Activated T-helper 2 cell treated with anti-CD3 and anti-CD28 coated beads, Interferon-gamma antibody, Interleukin-2, Interleukin-4, amounts not matched to agents 10 μg/mL and 5 μg/mL and 100 μg/mL, durations not matched to agents 14 hours and 24 hours and 36 hours (primary cell): ENCODE results near the gene PRUNE2. TPM values are rescaled to one million over a fixed set of nuclear protein-coding genes. Genes with fewer than 3 reads are reported as not detected.

Experiments
- DNase-seq: peaks from one replicate; pipeline ENCODE4 v3.0.0; 2021; ENCODE audit warnings: low spot score
- H3K27ac Mint-ChIP-seq: one replicate; pipeline ENCODE4 v1.8.0; 2021; ENCODE audit warnings: mixed read lengths
- H3K27me3 Mint-ChIP-seq: one replicate; pipeline ENCODE4 v1.8.0; 2021; ENCODE audit warnings: low read depth, mixed read lengths
- H3K36me3 Mint-ChIP-seq: one replicate; pipeline ENCODE4 v1.8.0; 2021; ENCODE audit warnings: low read depth, mixed read lengths
- H3K4me1 Mint-ChIP-seq: one replicate; pipeline ENCODE4 v1.8.0; 2021; ENCODE audit warnings: low read depth, mixed read lengths
- H3K4me3 Mint-ChIP-seq: one replicate; pipeline ENCODE4 v1.8.0; 2021; ENCODE audit warnings: low read depth, mild to moderate bottlenecking, moderate library complexity, mixed read lengths
- H3K9me3 Mint-ChIP-seq: one replicate; pipeline ENCODE4 v1.8.0; 2021; ENCODE audit warnings: mixed read lengths
- intact Hi-C: fragments of 100-400 bp; cut with micrococcal nuclease; formaldehyde crosslinking; loops from one replicate; pipeline ENCODE4 v1.15.1; 2023
- total RNA-seq: library from RNA; stranded (reverse); gene quantifications from 2 replicates; pipeline ENCODE4 v1.2.3, GENCODE V29; 2022

PRUNE2 gene
- total RNA-seq, 1 donor from 2014 or later: 0.27 TPM

DNA sequence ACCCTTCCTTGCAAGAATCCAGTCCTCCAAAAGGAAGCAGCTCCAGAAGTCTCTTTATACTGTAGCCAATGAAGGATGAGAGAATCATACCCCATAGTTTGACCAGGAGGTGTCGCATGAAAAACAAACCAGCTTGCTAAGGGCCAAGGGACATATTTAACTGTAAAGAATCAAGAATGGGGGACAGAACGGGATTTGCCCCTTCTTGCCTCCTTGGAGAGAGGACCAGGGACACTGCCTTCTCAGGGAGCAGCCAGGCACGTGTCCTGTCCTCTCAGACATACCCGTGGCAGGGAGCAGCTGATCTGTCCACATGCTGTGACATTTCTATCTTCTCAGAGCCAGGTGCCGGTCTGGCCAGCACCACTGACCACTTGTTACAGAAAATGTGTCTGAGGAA lies 11.7 kb downstream of the PRUNE2 start:
- H3K4me3 Mint-ChIP-seq: no peak overlapping the region
- H3K9me3 Mint-ChIP-seq: no peaks in the 10 kb centered on the region
- DNase-seq: no peak
- H3K27me3 Mint-ChIP-seq: no peaks in the 10 kb centered on the region
- intact Hi-C loops: no loop called here
- no peaks in the 10 kb centered on the region for H3K36me3 Mint-ChIP-seq
- H3K27ac Mint-ChIP-seq: no peak overlapping the region
- no peaks in the 10 kb centered on the region for H3K4me1 Mint-ChIP-seq

DNA sequence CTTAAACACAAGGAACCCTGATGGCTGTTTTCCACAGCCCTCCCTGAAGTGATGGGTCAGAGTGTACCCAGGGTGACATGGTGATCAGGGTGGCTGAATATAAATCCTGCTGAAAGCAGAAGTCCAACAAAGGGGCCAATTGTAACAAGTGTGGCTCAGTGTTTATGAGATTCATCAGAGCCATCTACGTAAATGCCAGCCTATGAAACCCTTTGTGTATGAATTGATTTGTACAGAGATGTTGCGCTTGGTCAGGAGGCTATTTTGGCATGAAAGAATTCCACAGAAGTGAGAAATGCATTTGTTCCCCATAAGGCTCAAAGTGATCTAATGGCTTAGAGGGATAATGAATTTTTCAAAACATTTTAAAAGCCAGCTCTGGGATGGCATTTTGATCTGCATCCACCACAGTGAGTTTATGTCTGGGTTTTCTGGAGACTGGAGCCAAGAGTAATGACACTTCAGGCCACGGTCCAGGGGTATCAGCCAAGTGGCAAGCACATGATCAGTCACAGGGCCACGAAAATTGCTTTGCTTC lies 12.4 kb downstream of the PRUNE2 start:
- intact Hi-C loops: no loop called here
- DNase-seq: no peak
- no peaks in the 10 kb centered on the region for H3K9me3 Mint-ChIP-seq
- H3K36me3 Mint-ChIP-seq: no peaks in the 10 kb centered on the region
- H3K27me3 Mint-ChIP-seq: no peaks in the 10 kb centered on the region
- H3K4me1 Mint-ChIP-seq: no peaks in the 10 kb centered on the region
- H3K27ac Mint-ChIP-seq: no peak overlapping the region
- H3K4me3 Mint-ChIP-seq: no peak overlapping the region

GRCh38 chr9:76891874-76892273 lies 14.0 kb downstream of the PRUNE2 start:
- Mint-ChIP-seq H3K4me3 (no peak overlapping the region), H3K9me3 (no peaks in the 10 kb centered on the region), H3K27me3 (no peaks in the 10 kb centered on the region), H3K4me1 (no peaks in the 10 kb centered on the region), H3K27ac (no peak overlapping the region), H3K36me3 (no peaks in the 10 kb centered on the region)
- DNase-seq: no peak
- intact Hi-C loops: no loop called here

GRCh38 chr9:76891279-76891678 lies 14.6 kb downstream of the PRUNE2 start:
- H3K27me3 Mint-ChIP-seq: no peaks in the 10 kb centered on the region
- no peak overlapping the region for H3K27ac Mint-ChIP-seq
- no peak for DNase-seq
- no peaks in the 10 kb centered on the region for H3K36me3 Mint-ChIP-seq
- intact Hi-C loops: no loop called here
- no peaks in the 10 kb centered on the region for H3K4me1 Mint-ChIP-seq
- no peaks in the 10 kb centered on the region for H3K9me3 Mint-ChIP-seq
- no peak overlapping the region for H3K4me3 Mint-ChIP-seq

DNA sequence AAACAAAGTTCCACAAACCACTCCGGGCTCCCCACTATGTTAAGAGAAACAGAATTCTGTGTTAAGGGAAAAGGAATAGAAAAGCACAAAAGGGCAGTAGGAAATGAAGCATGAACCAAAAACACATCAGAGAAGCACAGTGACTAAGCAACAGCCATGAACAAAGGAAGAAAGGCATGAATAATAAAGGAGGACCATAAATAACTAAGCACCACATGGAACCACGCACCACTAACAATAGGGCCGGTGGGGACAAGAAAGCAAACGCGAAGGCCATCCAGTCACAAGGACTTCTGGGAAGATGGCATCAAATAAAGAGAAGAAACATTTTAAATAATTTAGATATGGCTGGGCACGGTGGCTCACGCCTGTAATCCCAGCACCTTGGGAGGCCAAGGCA lies 18.0 kb downstream of the PRUNE2 start:
- no peak overlapping the region for H3K27ac Mint-ChIP-seq
- H3K4me3 Mint-ChIP-seq: no peak overlapping the region
- no peak for DNase-seq
- intact Hi-C loops: no loop called here
- no peaks in the 10 kb centered on the region for H3K36me3 Mint-ChIP-seq
- no peaks in the 10 kb centered on the region for H3K27me3 Mint-ChIP-seq
- H3K4me1 Mint-ChIP-seq: no peaks in the 10 kb centered on the region
- H3K9me3 Mint-ChIP-seq: no peaks in the 10 kb centered on the region

GRCh38 chr9:76887003-76887821 lies 18.7 kb downstream of the PRUNE2 start:
- intact Hi-C loops: no loop called here
- H3K36me3 Mint-ChIP-seq: no peaks in the 10 kb centered on the region
- no peak for DNase-seq
- no peak overlapping the region for H3K4me3 Mint-ChIP-seq
- no peaks in the 10 kb centered on the region for H3K9me3 Mint-ChIP-seq
- no peaks in the 10 kb centered on the region for H3K4me1 Mint-ChIP-seq
- no peak overlapping the region for H3K27ac Mint-ChIP-seq
- H3K27me3 Mint-ChIP-seq: no peaks in the 10 kb centered on the region

GRCh38 chr9:76886318-76886717 lies 19.6 kb downstream of the PRUNE2 start:
- H3K4me3 Mint-ChIP-seq: no peak overlapping the region
- no peaks in the 10 kb centered on the region for H3K27me3 Mint-ChIP-seq
- H3K4me1 Mint-ChIP-seq: no peaks in the 10 kb centered on the region
- no peaks in the 10 kb centered on the region for H3K36me3 Mint-ChIP-seq
- no peaks in the 10 kb centered on the region for H3K9me3 Mint-ChIP-seq
- intact Hi-C loops: no loop called here
- DNase-seq: no peak
- H3K27ac Mint-ChIP-seq: no peak overlapping the region

DNA sequence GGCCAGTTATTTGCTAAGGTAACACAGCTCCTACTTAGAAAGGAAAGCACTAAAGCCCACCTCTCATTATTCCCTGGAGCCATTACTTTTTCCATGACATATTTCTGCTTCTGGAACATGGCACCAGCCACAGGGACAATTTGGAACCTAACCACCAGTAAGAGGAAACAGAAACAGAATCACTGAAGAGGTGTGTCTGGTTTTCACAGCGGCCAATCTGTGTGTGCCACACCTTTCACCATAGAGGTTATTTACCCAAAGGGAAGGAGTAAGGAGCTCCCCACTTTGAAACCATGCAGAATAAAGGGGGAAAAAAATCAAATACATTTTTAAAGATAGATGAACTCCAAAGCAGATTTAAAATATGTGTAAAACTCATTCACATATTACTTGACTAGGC lies 21.1 kb downstream of the PRUNE2 start:
- DNase-seq: no peak
- H3K27ac Mint-ChIP-seq: no peak overlapping the region

GRCh38 chr9:76883341-76883855 lies 22.5 kb downstream of the PRUNE2 start:
- no peak overlapping the region for H3K4me3 Mint-ChIP-seq
- intact Hi-C loops: no loop called here
- H3K27ac Mint-ChIP-seq: no peak overlapping the region
- no peaks in the 10 kb centered on the region for H3K27me3 Mint-ChIP-seq
- no peaks in the 10 kb centered on the region for H3K9me3 Mint-ChIP-seq
- no peak for DNase-seq
- H3K36me3 Mint-ChIP-seq: no peaks in the 10 kb centered on the region
- no peaks in the 10 kb centered on the region for H3K4me1 Mint-ChIP-seq

More for the DNA sequence above, 21.1 kb downstream of the PRUNE2 start:
- H3K4me1 Mint-ChIP-seq: no peaks in the 10 kb centered on the region
- H3K36me3 Mint-ChIP-seq: no peaks in the 10 kb centered on the region
- no peak overlapping the region for H3K4me3 Mint-ChIP-seq
- H3K9me3 Mint-ChIP-seq: no peaks in the 10 kb centered on the region
- intact Hi-C loops: no loop called here
- H3K27me3 Mint-ChIP-seq: no peaks in the 10 kb centered on the region

GRCh38 chr9:76882686-76883085 lies 23.2 kb downstream of the PRUNE2 start:
- no peaks in the 10 kb centered on the region for H3K36me3 Mint-ChIP-seq
- intact Hi-C loops: no loop called here
- no peaks in the 10 kb centered on the region for H3K4me1 Mint-ChIP-seq
- no peak overlapping the region for H3K4me3 Mint-ChIP-seq
- no peak for DNase-seq
- H3K27me3 Mint-ChIP-seq: no peaks in the 10 kb centered on the region
- no peaks in the 10 kb centered on the region for H3K9me3 Mint-ChIP-seq
- H3K27ac Mint-ChIP-seq: no peak overlapping the region

- no peak for DNase-seq
- Mint-ChIP-seq H3K4me1 (no peaks in the 10 kb centered on the region), H3K9me3 (no peaks in the 10 kb centered on the region), H3K36me3 (no peaks in the 10 kb centered on the region), H3K27ac (no peak overlapping the region), H3K4me3 (no peak overlapping the region), H3K27me3 (no peaks in the 10 kb centered on the region)
- intact Hi-C loops: no loop called here
Measured at GRCh38 chr9:76880210-76880609, 25.7 kb downstream of the PRUNE2 start.

DNA sequence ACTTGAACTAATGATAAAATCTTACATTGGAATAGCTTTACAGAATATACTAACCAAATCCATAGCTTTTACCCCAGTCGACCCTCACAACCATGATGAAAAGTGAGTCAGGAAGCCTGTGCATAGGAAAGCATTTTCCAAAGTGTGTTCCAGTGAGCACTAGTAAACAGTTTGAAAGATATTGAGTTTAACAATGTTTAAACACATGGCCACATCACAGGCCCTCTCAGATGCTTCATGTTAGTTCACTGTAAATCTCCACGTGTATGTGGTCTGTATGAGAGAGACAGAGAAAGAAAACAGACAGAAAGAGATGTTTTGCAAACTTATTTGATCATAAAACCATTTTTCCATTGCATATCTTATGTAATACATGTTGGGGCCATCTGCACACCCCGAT lies 27.0 kb downstream of the PRUNE2 start:
- no peak overlapping the region for H3K4me3 Mint-ChIP-seq

GRCh38 chr9:76877961-76878360 lies 28.0 kb downstream of the PRUNE2 start:
- no peak for DNase-seq
- Mint-ChIP-seq H3K36me3 (no peaks in the 10 kb centered on the region), H3K4me1 (no peaks in the 10 kb centered on the region), H3K27me3 (peaks cover 3% of the 10 kb centered on the region), H3K27ac (no peak overlapping the region), H3K4me3 (no peak overlapping the region), H3K9me3 (no peaks in the 10 kb centered on the region)
- intact Hi-C loops: no loop called here

More for the DNA sequence above, 27.0 kb downstream of the PRUNE2 start:
- Mint-ChIP-seq H3K36me3 (no peaks in the 10 kb centered on the region), H3K27me3 (no peaks in the 10 kb centered on the region), H3K27ac (no peak overlapping the region), H3K9me3 (no peaks in the 10 kb centered on the region), H3K4me1 (no peaks in the 10 kb centered on the region)
- intact Hi-C loops: no loop called here
- no peak for DNase-seq
